Adipose tissue (tissue), 3 donors: Measurements from ENCODE around the gene GJB4. TPM values are rescaled to one million over a fixed set of nuclear protein-coding genes. Genes with fewer than 3 reads are reported as not detected.
"Not testable (repeated sequence)": the region's sequence is repeated elsewhere in the genome, so short reads cannot be mapped to it uniquely, and the experiment has no call there.

Source experiments
- H3K27ac ChIP-seq: one replicate; pipeline ENCODE4 v1.5.1; 2013; ENCODE audit warnings: low read depth, low read length
- WGBS, 3 donors: extraction: QIAGEN DNeasy Blood & Tissue Kit; methylation state at CpG; one replicate each; pipeline ENCODE4 v1.1.7; 2013; 5-methylcytosine and 5-hydroxymethylcytosine counted together
- polyA plus RNA-seq, 3 donors: library from polyadenylated mRNA; stranded (reverse); fragments of 200-250 nt; gene quantifications; one replicate each; pipeline ENCODE4 v1.2.3, GENCODE V29; 2013
- donor health status: healthy with polysubstance abuse.
- donor health status: Bipolar disorder and iron deficiency.
- donor health status: healthy.

GJB4 gene
- polyA plus RNA-seq, 3 donors, result not detected

GRCh38 chr1:34771573-34772371 lies 12.2 kb downstream of the GJB4 start:
- WGBS, 3 donors, result 84 to 88% (median 88%) methylated on average over 16 of the region's 16 CpGs
- no peak overlapping the region for H3K27ac ChIP-seq

- WGBS, 3 donors, result 82 to 95% (median 87%) methylated on average over 4 of the region's 4 CpGs
- not testable (repeated sequence) for H3K27ac ChIP-seq
Observed at GRCh38 chr1:34773114-34773513, 13.6 kb downstream of the GJB4 start.

DNA sequence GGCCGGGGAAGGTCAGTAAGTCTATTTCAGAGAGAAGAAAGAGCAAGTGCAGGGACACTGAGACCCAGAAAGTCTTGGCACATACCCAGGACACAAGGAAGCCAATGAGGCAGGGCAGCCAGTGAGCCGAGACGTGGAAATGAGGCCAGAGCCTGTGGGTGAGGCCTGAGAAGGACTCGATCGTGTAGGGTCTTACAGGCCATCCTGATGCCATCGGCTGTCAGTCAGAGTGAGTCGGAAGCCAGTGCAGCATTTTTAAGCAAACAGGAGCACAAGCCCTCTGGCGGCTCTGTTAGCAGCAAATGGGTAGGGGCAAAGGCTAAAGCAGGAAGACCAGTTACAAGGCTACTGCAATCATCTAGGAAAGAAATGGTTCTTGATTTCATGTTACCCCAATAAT lies 15.4 kb downstream of the GJB4 start:
- 56 to 81% (median 61%) methylated on average over 8 of the region's 8 CpGs for WGBS, 3 donors
- H3K27ac ChIP-seq, result no peak overlapping the region

DNA sequence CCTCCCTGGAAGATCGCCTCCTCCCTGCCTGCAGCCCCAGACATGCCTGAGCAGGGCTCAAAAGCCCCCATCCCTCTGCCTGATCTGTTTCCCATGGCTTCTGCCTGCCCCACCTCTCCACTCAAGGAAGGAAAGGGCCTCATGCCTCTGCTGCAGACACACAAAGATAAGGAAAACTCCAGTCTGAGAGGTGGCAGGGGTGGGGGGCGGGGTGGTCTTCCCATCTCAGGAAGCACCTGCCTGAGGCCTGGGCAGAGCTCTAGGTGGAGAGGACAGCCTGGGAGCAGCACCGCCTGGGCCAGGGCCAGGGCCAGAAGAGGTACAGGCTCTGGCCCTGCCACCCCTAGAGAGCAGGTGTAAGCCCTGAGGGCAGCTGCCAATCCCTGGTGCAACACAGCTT lies 17.4 kb downstream of the GJB4 start:
- WGBS, 3 donors, result 50 to 75% (median 57%) methylated on average over 2 to 3 of the region's 3 CpGs

DNA sequence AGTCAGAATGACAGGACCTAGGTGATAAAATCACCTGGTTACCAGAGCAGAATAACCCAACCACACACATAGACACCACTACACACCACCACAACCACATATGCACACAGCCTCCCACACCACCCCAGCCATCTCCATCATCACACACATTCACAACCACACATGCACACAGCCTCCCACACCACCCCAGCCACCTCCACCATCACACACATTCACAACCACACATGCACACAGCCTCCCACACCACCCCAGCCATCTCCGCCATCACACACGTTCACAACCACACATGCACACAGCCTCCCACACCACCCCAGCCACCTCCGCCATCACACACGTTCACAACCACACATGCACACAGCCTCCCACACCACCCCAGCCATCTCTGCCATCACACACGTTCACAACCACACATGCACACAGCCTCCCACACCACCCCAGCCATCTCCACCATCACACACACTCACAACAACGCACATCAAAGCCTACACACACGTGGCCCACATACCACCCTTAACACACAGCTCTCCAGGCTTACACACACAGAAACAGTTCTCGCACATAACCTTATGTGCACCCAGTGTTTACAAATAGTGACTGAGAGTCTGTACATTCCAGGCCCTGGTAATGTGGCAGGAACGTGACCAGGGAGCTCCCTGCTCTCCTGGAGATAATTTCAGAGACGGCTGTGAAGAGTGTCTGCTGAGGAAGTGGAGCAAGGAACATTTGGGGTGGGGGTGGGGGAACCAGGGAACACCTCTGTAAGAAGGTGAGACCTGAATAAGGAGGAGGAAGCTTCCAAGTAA lies 18.2 kb downstream of the GJB4 start:
- no peak overlapping the region for H3K27ac ChIP-seq
- WGBS, 3 donors, result 54 to 76% (median 56%) methylated on average over 10 of the region's 10 CpGs

More for the DNA sequence above, 17.4 kb downstream of the GJB4 start:
- H3K27ac ChIP-seq, result no peak overlapping the region

- no peak overlapping the region for H3K27ac ChIP-seq
- WGBS, 3 donors, result 79 to 82% (median 81%) methylated on average over 6 of the region's 6 CpGs
Observed at GRCh38 chr1:34778381-34778780, 18.8 kb downstream of the GJB4 start.

- H3K27ac ChIP-seq, result no peak overlapping the region
- 81 to 90% (median 89%) methylated on average over 5 of the region's 5 CpGs for WGBS, 3 donors
Observed at GRCh38 chr1:34779005-34779404, 19.5 kb downstream of the GJB4 start.

DNA sequence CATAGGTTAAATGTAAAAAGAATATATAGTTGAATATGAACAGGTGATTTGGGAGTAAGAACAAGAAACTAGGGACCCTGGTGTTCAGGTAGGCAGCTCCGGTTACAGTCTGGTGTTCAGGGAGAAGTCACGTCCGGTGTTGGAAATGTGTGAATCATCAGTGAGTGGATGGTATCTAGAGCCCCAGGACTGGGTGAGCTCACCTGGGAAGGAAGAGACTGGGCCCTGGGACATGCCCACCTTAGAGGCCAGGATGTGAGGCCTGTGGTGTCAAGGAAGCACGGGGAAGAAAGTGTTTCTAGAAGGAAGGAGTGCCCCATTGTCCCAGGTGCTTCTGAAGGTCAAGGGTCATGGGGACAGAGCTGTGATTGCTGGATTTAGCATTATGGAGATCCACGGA lies 20.0 kb downstream of the GJB4 start:
- no peak overlapping the region for H3K27ac ChIP-seq
- 75 to 85% (median 81%) methylated on average over 5 of the region's 5 CpGs for WGBS, 3 donors

DNA sequence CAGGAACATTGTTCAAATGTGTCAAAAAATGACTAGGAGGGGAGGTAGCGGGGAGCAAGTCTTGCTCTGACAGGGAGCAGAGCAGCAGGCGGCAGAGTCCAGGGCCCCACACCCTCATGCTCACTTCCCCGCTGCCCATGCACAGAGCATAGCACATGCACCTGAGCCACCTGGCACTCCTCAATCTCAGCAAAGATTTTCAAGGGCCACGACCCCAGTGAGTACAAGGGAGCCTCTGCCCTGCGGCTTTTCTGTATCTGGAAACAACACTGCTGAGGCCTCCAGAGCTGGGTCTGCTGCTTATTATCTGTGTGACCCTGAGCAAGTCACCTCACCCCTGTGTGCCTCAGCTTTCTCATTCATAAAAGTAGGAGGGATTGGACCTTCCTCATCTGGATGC lies 20.4 kb downstream of the GJB4 start:
- 81 to 91% (median 86%) methylated on average over 5 of the region's 5 CpGs for WGBS, 3 donors

DNA sequence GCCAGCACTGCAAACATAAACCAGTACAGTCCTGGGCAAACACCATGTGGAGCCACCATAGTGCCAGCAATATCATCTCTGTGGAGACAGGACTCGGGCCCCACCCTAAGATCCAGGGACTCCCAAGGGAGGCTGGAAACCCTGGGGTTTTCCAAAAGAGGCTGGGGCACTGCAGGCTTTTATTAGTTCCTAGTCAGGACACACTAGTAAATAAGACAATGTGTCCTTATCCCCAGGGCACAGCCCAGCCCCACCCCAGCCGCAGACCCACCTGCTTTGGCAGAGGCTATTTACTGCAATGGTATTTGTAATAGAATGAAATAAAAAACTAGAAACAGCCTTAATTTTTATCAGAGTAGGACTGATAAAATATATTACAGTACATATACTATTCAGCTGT lies 21.0 kb downstream of the GJB4 start:
- H3K27ac ChIP-seq, result no peak overlapping the region
- WGBS, 3 donors, result 84 to 91% (median 90%) methylated on average over 2 of the region's 2 CpGs

More for the DNA sequence above, 20.4 kb downstream of the GJB4 start:
- H3K27ac ChIP-seq, result no peak overlapping the region

DNA sequence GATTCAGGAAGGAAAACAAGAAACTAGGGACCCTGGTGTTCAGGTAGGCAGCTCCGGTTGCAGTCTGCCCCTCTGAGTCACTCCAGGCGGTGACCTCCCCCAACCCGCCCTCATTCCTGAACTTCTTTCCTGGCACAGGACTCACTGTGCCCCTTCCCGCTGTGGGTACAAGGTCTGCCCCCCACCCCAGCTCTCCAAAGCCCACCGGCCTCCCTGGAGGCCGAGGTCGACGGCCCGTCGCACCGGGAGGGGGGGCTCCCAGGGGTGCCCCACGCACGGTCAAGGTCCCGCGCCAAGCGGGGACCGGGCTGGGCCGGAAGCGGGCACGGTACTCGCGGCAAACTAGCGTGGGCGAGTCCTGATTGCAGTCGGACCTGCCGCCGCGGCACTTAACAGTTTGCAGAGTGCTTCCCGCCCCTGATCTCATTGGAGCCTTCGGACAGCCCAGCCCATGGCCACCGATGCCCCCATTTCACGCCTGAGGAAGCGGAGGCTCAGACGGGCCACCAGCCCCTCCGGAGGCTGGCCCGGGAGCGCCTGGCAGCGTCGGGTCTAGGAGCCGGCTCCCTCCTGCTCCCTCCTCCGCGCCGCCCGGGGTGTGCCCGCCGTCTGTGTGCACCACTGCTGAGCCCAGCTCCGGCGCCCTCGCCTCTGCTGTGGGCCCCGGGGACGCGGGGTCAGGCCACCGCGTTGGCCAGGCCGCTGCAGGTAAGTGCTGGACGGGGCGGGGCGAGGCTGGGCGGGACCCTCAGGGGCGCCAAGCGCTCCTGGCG lies 21.7 kb downstream of the GJB4 start, which contains the start of gene GJB3:
TSS of gene GJB3 (plus strand) at position 144 of the 773 bp plus-strand sequence. CDS start 3,549 bp downstream, outside the sequence.
- no peak within 1 kb of the TSS for H3K27ac ChIP-seq
- WGBS, 3 donors, result 1 to 4% (median 2%) methylated on average over 36 to 62 of the region's 62 CpGs

DNA sequence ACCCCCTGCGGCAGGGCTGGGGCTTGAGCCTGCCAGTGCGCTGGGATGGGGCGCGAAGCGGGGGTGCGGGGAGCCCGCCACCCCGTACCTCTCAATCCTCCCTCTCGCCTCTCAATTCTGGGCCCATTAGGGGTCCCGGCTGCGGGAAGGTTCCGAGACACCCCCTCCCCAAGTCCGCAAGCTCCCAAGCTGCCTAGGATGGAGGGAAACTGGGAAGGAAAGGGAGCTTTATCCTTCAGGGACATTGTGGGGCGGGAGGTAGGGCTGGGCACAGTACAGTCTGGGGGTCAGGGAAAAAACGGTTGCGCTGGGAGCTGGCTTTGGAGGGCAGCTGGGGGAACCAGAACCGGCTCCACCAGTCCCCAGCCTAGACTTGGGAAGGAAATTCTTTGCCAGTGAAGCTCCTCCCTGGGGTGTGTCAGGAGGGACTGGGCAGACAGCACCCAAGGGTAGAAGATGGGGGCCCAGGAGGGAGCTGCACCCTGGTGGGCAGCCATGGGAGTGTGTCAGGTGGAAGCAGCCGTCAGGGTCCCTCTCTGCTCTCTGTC lies 22.4 kb downstream of the GJB4 start:
- 7 to 11% (median 9%) methylated on average over 18 of the region's 18 CpGs for WGBS, 3 donors
- H3K27ac ChIP-seq, result no peak overlapping the region

GRCh38 chr1:34784751-34785221 lies 25.2 kb downstream of the GJB4 start:
- 87 to 90% (median 88%) methylated on average over 28 of the region's 28 CpGs for WGBS, 3 donors
- H3K27ac ChIP-seq, result no peak overlapping the region

DNA sequence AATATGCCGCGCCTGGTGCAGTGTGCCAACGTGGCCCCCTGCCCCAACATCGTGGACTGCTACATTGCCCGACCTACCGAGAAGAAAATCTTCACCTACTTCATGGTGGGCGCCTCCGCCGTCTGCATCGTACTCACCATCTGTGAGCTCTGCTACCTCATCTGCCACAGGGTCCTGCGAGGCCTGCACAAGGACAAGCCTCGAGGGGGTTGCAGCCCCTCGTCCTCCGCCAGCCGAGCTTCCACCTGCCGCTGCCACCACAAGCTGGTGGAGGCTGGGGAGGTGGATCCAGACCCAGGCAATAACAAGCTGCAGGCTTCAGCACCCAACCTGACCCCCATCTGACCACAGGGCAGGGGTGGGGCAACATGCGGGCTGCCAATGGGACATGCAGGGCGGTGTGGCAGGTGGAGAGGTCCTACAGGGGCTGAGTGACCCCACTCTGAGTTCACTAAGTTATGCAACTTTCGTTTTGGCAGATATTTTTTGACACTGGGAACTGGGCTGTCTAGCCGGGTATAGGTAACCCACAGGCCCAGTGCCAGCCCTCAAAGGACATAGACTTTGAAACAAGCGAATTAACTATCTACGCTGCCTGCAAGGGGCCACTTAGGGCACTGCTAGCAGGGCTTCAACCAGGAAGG lies 25.8 kb downstream of the GJB4 start:
- WGBS, 3 donors, result 83 to 87% (median 84%) methylated on average over 22 of the region's 22 CpGs
- H3K27ac ChIP-seq, result no peak overlapping the region

DNA sequence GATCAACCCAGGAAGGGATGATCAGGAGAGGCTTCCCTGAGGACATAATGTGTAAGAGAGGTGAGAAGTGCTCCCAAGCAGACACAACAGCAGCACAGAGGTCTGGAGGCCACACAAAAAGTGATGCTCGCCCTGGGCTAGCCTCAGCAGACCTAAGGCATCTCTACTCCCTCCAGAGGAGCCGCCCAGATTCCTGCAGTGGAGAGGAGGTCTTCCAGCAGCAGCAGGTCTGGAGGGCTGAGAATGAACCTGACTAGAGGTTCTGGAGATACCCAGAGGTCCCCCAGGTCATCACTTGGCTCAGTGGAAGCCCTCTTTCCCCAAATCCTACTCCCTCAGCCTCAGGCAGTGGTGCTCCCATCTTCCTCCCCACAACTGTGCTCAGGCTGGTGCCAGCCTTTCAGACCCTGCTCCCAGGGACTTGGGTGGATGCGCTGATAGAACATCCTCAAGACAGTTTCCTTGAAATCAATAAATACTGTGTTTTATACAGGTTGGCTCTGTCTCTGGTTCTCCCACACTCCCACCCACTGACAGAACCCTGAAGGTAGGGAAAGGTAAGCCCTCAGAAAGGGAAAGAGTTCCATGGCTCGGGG lies 26.4 kb downstream of the GJB4 start:
- no peak overlapping the region for H3K27ac ChIP-seq
- 63 to 64% (median 63%) methylated on average over 4 of the region's 4 CpGs for WGBS, 3 donors

DNA sequence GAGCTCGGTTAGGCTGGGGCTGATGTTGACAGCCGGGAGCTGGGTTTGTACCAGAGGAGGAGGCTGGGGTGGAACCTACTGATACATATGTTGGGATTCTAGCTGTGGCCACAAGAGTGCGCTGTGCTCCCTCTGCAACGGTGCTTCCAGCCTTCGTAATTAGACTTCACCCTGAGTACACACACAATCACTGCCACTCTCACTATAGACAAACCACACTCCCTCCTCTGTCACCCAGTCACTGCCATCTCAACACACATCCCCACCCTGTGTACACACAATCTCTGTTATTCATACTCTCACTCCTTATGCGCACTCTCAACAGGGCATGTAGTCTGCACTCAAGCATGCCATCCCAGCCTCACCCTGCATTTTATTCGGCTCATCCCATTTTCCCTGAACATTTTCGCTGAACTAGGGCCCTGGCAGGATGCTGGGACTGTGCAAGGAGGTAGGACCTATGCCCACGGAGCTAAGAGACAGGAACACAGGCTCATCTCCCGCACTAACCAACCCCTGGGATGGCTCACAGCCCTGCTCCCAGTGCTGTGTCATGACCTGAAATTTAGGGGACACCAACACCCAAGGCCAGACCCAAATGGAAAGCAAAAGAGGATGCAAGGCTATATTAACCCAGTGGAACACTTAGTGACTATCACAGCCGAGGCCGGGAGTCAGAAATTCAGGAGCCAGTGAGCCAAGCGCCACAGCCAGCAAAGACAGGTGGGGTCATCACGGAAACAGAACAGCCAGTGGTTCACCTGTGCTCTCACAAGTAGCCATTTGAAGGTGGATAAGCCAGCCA lies 27.2 kb downstream of the GJB4 start:
- H3K27ac ChIP-seq, result no peak overlapping the region
- 48 to 53% (median 53%) methylated on average over 14 of the region's 14 CpGs for WGBS, 3 donors
